Activated CD4-positive, CD25-positive, alpha-beta regulatory T cell treated with anti-CD3 and anti-CD28 coated beads, Interleukin-2, amount 50 U/mL, for 24 hours (primary cell): Measurements from ENCODE around the gene KCNK15.

ENCODE experiments used
- ATAC-seq, 2 donors: fragments of 150-1000 bp; cut with Tn5 transposase; one replicate each; pipeline ENCODE4 v1.10.0; 2021; ENCODE audit warnings: mild to moderate bottlenecking in 1 of 2, moderate library complexity in 1 of 2

KCNK15 gene

GRCh38 chr20:44715499-44716308, 30.0 kb upstream of the KCNK15 start:
- no peak for ATAC-seq

DNA sequence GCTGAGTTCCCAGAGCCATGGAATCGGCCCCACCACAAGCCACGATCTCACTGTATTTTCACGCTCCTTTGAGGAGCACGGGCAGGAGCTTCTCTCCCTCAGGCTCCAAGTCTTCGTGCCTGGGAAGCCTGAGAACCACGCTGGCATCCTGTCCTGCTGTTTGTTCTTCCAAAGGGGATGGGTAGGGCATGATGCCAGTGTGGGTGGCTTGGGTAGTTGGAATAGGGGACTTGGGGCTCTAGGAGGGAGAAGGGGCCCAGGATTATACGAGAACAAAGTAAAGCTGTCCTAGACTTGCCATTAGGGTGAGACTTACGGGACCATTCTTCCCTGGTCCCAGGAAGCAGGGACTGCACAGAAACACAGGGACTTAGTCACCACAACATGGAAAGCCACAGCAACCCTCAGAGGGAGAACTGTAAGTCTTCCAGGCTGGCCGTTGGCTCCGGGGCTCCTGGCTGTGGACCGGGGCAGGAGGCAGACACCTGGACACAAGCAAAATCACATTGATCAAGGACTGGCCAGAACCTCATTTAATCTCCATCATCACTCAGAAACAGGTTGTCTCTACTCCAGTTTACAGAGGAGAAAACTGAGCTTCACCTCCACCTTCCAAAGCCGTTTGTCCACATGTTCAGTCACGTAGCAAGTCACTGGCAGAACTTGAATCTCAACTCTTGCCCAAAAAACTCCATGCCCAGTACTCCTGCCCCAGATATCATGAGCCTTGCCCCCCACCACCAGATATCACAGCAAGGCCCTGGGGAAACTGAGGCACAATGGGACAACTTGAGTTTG, 29.2 kb upstream of the KCNK15 start:
- no peak for ATAC-seq

DNA sequence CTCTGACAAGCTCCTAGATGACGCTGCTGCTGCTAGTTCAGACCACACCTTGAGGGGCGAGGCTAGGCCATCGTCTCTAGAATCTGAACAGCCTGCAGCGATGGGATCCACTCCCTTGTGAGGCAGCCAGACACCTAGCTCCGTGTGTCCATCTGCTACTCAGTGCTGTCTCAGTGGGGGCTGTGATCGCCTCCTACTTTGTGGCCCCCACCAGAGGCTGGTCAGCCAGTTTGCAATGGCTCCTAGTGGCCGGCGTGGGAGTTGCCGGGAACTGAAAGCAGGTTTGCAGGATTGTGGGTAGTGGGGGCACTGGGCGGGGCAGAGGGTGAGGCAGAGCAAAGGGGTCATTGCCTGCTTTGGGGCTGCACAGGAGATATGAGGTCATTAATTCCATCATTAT, 27.7 kb upstream of the KCNK15 start:
- ATAC-seq, result no peak

DNA sequence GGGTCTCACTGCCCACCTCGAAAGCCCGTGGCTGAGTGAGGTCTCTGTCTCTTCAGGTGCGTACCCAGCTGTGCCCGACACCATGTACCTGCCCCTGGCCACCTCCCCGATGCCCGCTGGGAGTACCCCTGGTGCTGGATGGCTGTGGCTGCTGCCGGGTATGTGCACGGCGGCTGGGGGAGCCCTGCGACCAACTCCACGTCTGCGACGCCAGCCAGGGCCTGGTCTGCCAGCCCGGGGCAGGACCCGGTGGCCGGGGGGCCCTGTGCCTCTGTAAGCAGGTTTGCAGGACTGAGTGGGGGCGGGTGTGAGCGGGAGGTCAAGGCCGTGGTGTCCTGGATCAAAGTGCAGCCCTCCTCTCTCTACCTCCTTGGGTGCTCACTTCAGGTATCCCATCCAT, 25.8 kb upstream of the KCNK15 start:
- ATAC-seq, result no peak

DNA sequence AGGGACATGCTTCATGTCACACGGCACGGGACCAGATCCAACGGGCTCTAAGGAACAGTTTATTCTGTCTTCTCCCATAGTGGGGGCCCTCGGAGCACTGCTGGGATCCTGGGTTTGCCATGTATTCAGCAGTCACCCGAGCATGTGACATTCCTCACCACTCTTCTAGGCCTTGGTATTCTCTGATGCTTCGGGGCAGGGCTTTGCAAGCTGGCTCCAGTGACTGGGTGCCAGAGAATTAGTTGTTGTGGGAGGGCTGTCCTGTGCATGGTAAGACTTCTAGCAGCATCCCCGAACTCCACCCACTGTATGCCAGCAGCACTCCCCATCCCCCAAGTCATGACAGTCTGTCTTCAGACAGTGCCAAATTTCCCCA, 25.1 kb upstream of the KCNK15 start:
- no peak for ATAC-seq

GRCh38 chr20:44720997-44721784, 24.5 kb upstream of the KCNK15 start:
- no peak for ATAC-seq

GRCh38 chr20:44721785-44722054, 23.9 kb upstream of the KCNK15 start:
- ATAC-seq, result no peak

DNA sequence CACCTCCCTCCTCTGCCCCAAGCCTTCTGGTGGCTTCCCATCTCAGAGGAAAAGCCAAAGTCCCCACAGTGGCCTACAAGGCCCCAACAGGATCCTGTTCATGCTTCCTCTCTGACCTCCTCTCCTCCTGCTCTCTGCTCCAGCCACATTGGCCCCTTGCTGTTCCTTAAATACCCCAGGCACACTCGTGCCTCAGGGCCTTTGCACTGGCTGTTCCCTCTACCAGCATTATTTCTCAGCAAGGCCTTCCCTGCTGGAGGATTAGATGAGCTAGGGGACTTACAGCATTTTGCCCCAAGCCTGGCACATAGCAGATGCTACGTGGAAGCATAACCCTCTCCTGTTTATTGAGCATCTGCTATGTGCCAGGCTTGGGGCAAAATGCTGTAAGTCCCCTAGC, 22.7 kb upstream of the KCNK15 start:
- ATAC-seq, result no peak

DNA sequence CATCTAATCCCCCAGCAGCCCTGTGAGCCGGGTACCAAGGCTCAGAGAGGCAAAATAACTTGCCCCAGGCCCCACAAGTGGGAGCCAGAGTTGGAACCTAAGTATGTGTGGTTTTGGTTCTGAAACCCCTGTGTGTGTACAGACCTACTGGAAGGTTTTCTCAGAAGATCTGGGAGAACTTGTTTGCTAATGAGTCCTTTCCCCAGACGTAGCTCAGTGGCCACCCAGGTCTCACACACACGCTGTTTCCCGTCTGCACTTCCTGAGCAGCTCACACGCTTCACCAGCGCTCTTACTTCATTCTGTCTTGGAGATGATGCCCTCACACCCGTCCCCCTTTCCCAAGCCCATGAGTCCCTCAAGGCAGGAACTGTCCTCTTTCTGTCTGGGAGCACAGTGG, 22.3 kb upstream of the KCNK15 start:
- no peak for ATAC-seq

DNA sequence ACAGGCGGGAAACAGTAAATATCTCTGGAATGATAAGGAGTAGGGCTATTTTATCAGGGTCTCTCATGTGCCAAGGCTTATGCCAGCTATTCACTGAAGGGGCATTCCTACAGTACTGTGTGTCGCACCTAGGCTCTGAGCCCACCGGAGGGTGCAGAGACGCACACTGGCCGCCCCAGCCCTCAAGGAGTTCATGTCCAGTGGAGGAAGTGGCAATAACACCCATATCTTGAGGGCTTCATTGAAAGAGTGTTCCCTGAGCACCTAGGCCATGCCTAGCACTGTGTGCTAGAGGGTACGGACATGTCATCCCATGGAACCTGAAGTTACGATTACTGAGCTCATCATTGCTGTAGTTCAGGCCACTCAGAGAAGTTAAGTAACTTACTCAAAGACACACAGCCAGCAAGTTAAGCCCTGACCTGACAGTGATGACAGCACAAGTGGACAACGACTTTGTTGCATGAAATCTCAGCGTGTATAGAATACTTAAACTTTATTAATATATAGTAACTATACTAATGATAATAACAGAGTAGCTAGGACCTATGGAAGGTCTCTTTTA, 21.8 kb upstream of the KCNK15 start:
- ATAC-seq, result no peak

DNA sequence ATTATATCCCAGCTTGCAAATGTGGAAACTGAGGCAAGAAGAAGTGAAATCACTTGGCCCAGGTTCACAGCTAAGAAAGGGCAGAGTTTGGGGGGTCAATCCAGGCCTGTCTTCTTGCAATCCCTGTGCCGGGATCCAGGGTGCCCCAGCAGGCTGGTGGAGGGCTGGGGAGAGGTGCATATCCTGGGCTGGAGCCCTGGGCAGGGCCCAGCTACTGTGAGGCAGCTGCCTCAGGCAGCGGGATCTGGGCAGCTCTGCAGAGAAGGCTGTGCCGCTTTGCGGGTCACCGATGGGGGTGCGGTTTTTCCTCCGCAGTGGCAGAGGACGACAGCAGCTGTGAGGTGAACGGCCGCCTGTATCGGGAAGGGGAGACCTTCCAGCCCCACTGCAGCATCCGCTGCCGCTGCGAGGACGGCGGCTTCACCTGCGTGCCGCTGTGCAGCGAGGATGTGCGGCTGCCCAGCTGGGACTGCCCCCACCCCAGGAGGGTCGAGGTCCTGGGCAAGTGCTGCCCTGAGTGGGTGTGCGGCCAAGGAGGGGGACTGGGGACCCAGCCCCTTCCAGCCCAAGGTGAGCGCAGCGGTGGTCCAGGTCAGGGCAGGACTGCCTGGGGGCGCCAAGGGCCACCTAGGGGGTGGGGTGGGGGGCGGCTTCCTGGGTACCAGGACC, 21.1 kb upstream of the KCNK15 start:
- ATAC-seq, result no peak

DNA sequence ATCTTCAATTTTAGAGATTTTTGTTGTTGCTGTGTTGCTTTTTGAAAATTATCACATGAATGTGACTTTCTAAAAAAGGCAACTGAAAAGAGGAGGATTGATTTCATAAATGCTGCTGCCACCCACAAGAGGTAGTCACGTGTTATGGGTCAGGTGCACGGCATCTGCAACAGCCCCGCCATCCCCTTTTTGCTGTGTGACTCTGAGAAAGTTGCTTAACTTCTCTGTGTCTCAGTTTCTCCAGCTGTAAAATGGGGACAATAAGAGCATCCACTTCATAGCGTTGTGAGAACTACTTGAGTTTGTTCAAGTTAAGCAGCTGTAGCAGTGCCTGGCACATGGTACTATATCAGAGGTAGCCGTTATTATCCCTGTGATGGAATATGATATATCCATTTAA, 19.8 kb upstream of the KCNK15 start:
- ATAC-seq, result no peak

DNA sequence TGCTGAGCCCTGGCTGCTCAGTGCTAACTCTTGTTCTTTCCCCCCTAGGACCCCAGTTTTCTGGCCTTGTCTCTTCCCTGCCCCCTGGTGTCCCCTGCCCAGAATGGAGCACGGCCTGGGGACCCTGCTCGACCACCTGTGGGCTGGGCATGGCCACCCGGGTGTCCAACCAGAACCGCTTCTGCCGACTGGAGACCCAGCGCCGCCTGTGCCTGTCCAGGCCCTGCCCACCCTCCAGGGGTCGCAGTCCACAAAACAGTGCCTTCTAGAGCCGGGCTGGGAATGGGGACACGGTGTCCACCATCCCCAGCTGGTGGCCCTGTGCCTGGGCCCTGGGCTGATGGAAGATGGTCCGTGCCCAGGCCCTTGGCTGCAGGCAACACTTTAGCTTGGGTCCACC, 18.6 kb upstream of the KCNK15 start:
- no peak for ATAC-seq

GRCh38 chr20:44727651-44728050, 18.0 kb upstream of the KCNK15 start:
- no peak for ATAC-seq

DNA sequence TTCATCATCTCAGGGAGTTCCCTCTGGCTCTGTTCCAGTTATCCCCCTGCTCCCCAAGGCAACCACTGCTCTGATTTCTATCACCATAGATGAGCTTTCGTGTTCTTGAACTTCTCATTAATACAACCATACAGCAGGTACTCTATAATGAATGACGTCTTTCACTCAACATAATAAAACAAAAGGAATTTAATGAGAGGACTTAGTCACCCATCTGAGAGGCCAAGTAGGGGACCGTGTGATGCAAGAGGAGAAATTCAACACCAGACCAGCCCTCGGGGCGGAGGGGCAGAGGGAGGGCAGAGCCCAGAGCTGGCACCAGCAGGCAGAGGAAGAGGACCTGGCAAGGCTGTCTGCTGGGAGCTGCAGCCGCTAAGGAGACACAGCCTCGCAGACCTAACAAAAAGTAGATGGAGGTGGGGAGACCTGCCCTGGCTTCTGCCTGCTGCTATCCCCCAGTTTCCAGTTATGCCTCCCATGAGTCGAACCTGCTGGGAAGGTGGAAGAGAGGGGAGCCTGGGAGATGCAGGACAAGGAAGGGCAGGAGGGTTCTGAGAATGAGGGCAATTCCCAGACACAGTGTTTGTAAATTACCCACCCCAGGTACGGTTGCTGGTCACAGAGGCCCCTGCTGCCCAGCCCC, 16.7 kb upstream of the KCNK15 start:
- no peak for ATAC-seq

DNA sequence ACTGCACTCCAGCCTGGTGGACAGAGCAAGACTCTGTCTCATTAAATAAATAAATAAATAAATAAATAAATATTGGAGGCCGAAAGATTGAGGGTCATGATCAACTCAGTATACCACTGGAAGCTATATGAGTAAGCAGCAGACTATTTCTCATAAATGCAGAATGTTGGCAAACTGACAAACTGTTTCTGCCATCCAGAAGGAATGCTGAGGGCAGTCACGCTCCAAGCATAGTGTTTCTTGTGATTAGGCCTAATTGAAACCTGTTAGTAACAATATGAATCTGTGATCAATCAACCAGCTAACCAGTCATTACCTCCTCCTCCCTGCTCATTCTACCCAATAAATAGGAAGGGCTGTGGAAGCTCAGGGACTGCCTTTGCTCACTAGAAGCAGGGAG, 15.2 kb upstream of the KCNK15 start:
- no peak for ATAC-seq

- no peak for ATAC-seq
Measured at GRCh38 chr20:44731657-44732056, 14.0 kb upstream of the KCNK15 start.

DNA sequence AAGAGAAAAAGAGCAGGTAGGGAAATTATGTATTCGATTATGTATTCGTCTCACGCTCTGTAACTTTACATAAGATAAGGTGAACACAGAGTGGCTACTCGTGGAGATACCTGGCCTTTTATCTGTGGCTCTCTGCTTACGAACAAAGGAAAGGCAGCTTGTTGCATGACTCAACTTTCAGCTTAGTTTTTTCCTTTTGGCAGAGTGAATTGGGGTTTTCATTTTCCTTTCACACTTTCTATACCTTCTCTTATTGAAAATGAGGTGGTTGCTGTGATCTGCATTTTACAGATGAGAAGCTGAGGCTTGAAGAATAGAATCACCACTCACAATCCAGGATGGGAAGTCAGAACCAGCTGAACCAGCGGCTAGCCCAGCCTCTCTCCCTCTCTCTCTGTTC, 13.3 kb upstream of the KCNK15 start:
- ATAC-seq, result no peak

- peak in 1 of 2 donors; percentile 55 for ATAC-seq
Measured at GRCh38 chr20:44733341-44734069, 12.2 kb upstream of the KCNK15 start.

DNA sequence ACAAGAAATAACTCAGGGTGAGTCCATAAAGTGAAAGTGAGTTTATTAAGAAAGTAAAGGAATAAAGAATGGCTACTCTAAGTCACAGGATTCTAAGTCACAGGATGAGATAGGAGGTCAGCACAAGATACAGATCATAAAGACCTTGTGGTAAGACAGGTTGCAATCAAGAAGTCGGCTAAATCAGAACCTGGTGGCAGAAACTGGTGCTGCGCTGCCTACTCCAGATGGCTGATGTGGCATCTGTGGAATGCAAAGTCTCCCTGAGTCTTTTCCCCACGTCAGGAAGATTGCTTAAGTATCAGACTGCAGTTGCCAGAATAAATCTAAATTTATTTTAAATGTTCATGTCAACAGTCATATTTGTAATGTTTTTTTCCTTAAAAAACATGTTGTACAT, 10.7 kb upstream of the KCNK15 start:
- ATAC-seq, result no peak

GRCh38 chr20:44735816-44736169, 9.9 kb upstream of the KCNK15 start:
- no peak for ATAC-seq
